ELR (cell line): ENCODE data around the gene HEPN1.
A peak's percentile ranks its signal among the peaks of the same experiment; 100 is the strongest.

Experiments
- DNase-seq: peaks from one replicate; pipeline ENCODE4 v3.0.0-alpha.2; 2015; ENCODE audit warnings: low read depth

The HEPN1 gene

DNA sequence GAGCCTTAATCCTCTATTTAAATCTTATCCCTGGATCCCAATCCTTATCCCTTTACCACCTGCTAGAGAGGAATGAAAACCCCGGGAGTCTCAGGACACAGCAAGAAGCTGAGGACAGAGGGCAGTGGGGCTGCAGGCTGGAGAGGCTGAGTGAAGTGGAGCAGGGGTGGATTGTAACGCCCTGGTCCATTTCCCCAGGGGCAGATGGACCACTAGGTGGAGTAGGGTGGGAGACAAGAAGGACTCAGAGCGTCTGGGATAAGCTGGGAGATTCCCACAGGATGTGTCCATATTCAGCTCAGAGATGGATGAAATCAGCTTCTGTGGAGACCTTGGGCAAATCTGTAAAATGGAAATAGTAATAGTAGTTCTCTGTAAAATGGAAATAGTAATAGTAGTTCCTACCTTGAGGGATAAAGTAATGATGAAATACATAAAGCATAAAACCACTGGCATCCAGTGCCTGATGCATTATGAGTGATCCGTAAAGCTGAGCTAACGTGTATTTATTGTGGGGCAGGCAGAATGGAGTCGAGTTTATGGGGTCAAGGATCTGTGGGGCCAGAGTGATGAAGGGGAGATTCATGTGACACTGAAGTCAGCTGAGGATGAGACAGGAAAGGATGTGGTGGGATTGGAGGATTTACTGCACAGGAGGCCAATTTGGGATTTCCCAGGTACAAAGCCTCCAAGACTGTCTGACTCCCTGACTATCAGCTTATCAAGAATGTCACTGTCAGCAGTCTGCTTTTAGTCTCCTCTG lies 19.5 kb upstream of the HEPN1 start:
- DNase-seq, result peak; percentile 75

DNA sequence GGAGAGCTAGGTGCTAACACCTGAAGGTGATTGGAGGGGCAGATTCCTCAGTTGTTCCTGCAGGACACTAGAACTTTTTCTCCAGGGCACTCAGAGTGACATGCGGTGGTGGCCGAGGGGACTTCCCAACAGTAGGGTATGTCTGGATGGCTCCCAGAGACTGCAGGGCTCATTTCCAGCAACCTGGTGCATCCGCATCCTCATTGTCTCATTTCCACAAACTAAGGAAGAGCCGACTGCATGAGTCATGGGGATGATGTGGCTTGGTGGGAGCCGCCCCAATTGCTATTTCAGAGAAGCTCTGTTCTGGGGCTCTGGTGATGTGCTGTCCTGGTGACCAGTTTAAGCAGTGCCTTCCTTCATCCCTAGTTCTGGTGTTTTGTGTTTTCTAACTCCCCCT lies 18.6 kb upstream of the HEPN1 start:
- DNase-seq, result peak; percentile 97

DNA sequence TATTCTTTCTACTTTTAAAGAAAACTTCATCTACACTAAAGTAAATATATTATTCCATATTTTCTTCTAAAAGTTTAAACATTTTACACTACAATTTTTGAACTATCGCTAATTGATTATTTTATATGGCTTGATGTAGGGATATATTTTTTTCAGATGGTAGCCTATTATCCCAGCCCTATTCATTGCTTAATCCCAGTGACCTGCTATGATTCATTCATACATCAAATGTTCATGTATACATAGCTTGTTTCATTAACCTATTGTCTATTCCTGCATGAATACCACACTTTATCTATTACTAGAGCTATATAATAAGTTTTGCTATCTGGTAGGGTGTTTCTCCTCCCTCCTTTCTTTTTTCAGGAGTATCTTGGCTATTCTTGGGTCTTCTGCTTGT lies 16.4 kb upstream of the HEPN1 start:
- DNase-seq, result peak; percentile 69

DNA sequence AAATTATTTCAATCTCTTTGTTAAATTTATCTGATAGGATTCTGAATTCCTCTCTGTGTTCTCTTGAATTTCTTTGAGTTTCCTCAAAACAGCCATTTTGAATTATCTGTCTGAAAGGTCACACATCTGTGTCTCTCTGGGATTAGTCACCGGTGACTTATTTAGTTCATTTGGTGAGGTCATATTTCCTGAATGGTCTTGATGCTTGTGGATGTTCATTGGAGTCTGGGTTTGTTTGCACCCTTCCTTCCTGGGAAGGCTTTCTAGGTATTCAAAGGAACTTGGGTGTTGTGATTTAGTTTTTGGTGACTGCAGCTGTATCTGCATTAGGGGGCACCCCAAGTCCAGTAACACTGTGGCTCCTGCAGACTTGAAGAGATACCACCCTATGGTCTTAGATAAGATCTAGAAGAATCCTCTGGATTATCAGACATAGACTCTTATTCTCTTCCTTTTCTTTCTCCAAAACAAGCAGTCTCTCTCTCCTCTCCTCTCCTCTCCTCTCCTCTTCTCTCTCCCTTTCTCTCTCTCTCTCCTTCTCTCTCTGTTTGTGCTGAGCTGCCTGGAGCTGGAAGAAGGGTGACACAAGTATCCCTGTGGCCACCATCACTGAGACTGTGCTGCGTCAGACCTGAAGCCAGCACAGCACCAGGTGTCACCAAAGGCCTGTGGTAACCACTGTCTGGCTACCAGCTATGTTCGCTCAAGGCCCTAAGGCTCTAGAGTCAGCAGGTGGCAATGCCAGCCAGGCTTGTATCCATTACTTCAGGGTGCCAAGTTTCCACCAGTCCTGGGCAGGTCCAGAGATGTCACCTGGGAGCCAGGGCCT lies 3.3 kb upstream of the HEPN1 start:
- DNase-seq, result peak; percentile 76

DNA sequence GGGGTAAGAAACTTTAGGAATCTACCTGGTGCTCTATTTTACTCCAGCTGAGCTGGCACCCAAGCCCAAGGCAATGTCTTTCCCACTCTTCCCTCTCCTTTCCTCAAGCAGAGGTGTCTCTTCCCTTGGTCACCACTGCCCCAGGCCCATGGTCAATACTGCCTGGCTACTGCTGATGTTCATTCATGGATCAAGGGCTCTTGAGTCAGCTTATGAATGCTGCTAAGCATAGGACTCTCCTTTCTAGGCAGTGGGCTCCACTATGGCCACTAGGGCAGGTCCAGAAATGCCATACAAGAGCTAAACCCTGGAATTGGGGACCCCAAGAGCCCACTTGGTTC lies 2.7 kb upstream of the HEPN1 start:
- DNase-seq, result no peak

DNA sequence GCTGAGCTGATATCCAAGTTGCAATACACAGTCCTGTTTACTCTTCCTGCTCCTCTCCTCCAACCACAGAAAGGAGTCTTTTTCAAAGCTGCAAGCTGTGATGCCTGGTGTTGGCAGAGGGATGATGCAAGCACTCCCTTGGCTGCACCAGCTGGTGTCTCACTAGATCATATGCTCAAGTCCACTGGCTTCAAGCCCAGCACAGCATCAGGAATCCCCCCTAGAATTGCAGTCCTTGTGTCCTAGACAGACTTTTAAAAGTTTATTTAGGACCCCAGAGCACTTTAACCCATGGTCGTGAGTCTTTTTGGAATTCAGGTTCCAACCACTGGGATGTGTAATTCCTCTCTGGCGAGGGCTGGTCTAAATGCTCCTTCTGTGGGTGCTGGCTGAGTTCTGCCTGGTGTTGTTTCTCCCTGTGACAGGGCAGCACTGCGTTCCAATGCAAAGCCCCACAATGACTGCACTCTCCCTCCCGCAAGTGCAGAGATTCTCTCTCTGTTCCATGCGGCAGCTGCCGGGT lies 1.9 kb upstream of the HEPN1 start:
- no peak for DNase-seq

DNA sequence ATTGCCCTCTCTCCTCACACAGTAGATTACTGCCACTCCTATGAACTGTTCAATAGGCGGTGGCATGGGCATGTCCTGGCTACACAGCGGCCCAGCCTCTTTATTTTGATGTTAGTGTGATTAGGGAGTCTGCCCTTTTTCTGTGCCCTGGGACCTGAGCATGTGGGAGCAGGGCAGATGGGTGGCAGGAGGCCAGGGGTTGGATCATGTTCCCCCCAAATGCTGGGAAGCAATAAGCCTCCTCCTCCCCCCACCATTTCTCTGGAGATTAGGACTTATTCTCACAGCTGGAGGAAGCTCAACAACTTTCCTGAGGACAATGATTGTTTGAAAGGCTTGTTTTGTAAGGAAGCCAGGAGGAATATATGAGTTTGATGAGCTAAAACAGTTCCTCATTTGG lies 848 bp downstream of the HEPN1 start:
- DNase-seq, result no peak

DNA sequence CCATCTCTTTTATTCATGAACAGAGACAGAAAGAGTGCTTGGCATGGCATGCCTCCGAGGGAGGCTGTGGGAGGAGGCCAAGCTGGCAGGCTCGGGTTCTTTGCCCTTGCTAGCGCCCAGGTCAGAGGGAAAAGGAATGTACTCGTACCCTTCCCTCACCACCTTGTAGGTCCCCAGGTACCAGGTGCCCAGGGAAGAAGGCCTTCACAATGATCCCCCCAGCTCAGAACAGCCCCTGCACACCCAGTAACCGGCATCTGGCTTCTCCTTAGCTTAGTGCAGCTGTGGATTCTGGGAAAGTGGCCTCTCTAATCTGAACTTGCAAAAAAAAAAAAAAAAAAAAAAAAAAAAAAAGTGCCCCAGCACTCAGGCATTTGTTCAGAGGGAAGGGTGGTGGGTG lies 1.3 kb downstream of the HEPN1 start:
- DNase-seq, result no peak

DNA sequence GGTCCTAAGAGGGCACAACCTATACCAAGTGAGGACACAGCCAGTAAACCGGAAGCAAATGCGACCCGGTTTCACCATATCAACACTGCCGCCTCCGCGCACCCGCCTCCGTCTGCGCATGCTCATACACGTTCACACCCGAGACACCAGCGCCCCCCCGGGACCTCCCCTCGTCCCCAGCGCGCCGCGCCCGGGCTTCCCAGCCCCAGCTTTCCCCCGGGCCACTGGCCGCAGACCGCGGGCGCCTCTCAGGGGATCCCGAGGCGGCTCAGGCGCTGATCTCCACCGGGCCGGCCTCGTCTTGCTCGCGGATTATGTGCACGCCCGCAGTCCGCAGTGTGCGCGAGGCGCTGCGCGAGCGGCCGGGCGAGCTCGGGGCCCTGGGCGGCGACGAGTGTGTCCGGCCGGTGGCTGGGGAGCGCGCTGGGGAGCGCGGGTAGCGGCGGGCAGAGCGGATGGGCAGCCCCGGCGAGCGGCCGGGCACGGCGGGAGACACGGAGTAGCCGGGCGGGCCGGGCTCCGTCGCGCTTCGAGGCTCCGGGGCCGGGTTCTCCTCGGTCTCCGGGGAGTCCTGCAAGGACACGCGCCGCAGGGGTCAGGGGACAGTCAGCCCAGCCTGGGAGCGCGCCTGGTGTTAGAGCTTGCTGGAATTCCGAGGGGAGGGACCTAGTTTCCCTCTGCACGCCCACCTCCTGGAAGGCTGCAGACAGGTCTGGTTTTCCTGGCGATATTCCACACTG lies 2.0 kb downstream of the HEPN1 start:
- DNase-seq, result peak; percentile 41

DNA sequence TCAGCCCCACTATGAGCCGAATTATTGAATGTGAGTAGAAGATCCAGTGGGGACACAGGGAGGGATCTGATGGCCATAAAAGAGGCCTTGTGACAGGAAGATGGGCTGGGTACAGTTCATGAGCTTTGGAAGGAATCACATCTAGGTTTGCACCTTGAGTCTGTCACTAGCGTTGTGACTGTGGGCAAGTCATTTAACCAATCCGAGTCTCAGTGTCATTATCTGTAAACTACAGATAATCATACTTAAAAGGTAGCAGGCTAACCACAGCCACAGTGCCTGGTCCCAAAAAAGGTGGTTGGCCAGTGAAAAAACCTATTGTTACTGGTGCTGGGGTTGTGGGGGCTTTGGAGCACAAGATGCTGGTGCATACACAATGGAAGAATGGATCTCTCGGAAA lies 3.8 kb downstream of the HEPN1 start:
- no peak for DNase-seq

DNA sequence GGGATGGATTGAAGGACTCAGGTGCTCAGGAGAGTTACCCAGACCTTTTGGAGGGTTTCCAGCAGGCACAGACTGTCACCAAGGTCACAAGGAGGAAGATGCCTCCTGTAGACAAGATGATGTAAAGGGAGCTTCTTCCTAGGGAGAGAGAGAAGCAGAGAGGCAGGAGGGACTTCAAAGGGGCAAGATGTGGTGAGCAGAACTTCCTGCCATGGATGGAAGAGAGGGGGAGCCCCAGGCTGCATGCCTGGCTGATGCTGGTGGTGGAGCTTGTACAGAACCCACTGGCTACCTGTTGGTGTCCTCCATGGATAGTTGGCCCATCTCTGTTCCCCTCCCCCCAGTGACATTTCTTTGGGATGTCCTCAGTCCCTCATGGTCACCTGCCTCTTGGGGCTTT lies 4.2 kb downstream of the HEPN1 start:
- no peak for DNase-seq

DNA sequence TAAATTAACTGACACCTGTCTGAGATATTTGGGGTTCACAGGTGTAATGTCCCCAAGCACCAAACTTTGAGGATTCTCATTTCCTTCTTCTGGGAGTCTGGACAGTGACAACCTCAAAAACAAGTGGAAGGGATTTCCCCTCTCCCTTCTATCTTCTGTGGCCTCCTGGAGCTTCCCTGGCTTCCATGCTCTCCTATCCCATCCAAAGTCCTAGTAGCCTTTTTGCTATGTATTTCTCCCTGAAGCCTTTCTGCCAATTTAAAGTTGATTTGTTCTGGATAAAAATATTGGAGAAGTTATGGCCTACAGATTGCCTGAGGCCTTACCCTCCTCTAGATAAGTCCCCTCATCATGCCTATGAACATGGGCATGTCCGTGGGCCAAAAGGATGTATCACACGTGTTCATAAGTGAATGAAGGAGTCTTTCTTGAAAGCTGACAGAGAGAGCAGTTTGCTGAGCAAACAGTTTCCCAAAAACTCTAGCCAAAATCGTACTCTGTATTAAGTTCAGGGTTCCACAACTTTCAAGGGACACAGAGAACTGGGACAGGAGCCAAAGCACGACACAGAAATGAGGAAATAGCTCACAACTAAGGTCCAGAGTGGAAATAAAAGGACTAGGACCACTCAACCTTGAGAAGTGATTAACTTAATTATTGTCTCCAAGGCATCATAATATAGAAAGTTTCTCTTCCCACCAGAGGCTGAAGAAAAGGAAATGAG lies 10.1 kb downstream of the HEPN1 start:
- DNase-seq, result no peak

DNA sequence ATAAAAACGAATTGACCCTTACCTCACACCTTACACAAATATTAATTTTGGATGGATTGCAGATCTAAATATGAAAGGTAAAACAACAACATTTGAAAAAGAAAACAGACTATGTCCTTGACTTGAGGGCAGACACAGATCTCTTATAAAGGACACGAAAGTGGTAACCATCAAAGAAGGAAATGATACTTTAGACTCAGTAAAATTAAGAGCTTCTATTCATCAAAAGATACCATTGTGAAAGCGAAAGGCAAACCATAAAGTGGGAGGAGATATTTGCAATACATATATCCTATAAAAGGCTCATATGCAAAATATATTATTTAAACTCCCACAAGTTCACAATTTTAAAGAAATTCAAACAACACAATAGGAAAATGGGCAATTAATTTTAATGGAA lies 11.7 kb downstream of the HEPN1 start:
- no peak for DNase-seq

DNA sequence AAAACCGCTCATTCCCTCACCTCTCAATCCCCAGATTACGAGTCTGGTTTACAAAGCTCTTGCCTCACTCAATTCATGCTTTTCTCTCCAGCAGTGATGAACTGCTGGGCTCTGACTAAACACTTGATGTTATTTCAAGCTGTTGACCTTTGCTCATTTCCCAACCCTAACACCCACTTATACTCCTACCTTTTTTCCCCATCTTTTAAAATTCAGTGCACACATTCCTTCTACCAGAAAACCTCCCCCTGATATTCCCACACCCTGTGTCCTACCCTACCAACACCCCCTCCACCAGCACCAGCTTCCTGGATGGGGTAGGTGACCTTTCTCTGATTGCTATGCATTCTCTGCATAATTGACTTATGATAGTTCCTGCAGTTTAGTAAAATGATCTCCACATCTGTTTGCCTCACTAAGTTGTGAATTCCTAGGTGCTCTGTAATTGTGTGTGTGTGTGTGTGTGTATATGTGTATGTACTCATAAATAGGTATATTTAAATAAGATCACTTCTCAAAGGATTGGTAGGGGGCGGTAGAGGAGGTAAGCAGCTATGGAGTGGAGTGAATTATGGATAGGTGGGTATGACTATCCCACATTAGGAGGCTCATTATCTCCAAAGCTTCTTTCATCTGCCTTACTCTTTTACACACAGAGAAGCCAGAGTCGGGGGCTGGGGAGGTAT lies 16.0 kb downstream of the HEPN1 start:
- peak; percentile 79 for DNase-seq

DNA sequence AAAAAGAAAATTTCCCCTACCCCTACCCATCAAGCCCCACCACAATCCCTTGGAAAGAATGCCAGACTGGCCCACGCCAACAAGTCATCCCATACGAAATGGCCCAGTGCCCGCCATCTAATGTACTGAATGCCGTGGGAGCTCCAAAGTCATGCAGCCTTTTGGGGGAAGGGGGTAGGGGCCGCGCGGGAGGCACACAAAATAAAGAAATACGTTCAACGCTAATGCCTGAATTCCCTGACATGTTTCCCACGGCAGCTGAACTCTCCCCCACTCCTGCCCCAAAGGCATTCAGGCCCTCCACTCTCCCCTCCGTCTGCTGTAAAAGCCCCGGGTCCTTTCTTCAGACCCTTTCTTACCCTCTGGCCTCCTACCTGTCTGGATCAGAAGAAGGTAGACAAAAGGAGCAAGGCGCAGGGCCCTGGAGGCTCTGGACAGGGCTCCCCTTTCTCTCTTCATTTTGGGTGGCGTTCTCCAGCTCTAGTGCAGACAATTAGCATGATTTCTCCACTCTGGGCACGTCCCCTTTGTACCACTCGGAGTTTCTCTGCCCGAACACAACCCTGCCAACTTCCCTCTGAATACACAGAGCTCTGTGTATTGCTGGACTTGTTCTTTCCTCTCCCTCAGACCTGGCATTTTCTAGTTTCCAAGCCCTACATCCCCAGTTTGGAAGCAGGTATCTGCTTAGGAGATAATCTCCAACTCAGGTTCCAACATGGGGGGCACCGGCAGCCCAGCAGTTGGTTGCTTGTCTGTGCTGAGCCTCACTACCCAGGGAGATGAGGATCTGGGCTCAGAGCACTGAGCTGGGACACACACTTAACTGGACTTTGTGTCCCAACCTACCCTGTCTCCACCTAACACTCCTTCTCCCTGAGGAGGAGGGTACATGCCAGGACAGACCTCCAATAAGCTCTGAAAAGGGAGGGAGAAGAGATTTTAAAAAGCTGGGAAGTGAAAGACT lies 16.8 kb downstream of the HEPN1 start, which contains the start of gene HEPACAM:
HEPACAM (minus strand) TSS at position 500 of the 967 bp plus-strand sequence; CDS start at position 459, 41 bp downstream.
- DNase-seq, result no peak

DNA sequence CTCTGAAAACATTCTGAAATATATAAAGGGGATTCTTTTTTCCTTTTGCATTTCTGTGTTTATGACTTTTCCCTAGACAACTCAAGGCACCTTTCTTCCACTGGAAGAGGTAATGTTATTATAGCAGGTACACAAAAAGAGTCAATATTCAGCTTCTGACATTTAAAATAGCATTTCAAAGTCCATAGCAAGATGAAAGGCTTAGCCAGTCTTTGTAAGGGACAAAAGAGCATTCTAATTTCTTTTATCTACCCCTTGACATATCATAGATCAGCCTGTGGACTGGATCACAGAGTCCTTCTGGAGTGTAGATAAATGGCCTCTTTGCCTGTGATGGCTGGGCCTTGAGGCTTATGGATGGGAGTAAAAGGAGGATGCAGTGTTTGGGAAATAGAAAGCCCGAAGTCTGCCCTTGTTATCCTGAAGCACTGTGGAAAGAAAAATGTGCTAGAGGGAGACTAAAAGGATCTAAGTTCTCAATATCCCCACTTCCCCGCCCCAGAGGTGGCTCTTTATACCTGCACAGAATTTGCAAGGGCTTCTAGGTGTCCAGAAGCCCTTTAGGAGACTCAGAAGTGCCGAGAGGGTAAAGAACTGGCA lies 18.4 kb downstream of the HEPN1 start:
- DNase-seq, result no peak

DNA sequence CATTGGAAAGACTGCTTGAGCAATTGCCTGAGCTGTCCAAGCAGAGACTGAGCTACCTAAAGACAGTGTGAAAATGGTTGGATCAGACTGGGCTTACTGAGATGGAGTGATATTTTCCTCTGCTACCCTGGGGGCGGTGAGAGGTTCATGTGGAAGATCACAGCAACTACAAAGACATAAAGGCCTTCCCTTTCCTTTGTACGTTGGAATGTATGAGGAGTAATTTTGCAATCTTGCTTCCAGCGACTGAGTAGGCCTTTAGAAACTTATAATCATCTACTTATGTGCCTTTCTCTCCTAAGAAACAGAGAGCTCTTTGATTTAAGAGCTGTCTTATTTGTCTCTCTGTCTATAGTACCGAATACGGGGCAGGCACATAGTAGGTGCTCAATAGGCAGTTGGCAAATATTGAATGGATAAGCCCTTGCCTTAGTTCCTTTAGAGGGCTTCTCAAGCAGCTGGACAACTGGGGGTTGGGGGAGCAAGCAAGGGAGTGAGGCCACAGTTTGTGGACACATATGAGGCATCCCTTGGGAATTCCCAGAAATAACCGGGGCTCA lies 19.2 kb downstream of the HEPN1 start:
- peak; percentile 28 for DNase-seq

DNA sequence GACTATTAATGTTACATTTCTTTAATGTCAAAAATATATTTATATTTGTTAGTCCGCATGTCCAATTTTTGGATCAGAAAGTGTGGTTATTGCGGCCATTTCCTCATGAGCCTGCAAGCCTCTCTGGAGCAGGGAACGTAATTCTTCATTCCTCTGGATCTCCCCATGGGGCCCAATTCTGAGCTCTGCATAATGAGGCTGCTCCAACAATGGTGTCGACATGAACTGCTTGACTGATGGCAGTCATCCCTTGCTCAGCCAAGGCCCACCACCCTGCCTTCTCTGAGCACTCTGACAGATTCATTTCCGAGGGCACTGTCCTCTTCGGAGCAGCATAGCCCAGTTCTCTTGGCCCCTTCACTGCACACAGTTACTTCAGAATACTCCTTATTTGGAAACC lies 19.9 kb downstream of the HEPN1 start:
- DNase-seq, result no peak

DNA sequence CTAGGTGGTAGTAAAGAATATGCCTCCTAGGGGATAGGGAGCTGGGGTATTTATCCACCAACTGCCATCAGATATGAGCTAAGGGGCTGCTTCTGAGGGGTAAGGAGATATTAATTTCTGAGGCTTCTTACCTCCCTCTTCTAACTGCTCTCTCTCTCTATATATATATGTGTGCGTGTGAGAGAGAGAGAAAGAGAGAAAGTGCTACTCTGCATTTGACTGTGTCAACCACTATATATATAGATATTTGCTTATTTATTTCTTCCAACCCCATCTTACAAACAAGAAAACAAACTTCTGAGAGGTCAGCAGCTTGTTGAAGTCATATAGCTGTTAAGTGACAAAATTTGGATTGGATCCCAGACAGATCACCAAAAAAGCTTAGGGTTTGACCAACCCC lies 22.7 kb downstream of the HEPN1 start:
- DNase-seq, result no peak
